Stimulated activated CD8-positive, alpha-beta memory T cell treated with anti-CD3 and anti-CD28 coated beads, Interleukin-15, amount 100 ng/mL, for 48 hours (primary cell): ENCODE data around the gene CCT7.

Source experiments
- DNase-seq, 2 donors: peaks; one replicate each; pipeline ENCODE4 v3.0.0-alpha.2; 2020; ENCODE audit warnings: low read depth in 2 of 2

CCT7 gene

DNA sequence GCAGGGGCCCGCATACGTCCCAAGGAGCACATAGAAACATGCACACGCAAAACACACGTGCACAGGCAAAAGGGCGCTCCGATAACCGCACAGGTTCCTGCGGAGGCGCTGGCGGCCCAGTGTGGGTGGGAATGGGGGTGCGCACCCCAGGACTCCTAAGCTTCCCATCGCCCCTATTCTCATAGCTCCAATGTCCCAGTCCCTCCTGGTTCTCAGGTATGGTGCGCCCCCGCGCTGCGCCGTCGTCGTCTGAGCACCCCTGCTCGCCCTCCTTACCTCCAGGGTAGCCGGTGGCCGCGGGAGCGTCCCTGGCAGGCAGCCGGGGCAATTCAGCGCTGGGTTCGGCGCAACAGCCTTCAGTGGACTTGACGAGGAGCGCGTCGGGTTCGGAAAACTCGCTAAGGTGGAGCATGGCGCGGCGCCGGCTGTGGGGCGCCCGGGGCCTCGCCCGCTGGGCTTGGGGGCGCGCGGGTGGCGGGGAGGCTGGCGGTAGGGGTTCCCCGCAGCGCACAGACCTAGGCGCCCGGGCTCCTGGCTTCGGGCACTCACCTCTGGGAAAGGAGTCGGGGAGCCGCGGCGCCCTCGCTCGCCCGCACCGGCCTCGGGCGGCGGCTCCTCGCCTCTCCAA is 58.9 kb downstream of the CCT7 start:
- no peak for DNase-seq

DNA sequence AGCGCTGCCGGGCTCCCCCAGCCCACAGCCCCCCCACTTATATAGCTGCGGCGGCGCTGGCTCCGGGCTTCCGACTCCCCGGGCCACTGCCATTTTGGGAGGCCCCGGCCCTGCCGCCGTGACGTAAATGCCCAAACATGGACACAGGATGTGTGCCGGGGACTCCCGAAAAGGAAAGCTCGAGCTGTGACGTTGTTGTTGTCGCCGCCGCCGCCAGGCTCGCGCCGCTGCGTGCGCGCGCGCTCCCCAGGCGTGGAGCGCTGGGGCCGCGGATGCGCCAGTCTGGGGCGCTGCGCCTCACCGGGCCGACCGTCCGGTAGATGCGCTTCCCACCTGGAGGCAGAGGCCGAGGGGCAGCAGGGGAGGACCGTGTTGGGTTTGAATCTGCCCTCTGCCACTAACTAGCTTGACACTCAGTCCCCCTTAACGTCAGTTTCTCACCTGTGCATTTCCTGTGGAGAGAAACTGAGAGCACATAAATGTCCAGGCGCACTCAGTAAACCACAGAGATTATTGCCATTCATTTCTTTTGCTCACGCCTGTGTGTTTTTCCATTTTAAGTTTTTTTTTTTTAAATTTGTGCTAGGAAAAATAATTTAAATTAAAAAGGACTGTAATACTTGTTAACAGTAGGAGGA is 59.5 kb downstream of the CCT7 start, which contains the start of gene EGR4:
TSS of gene EGR4 (minus strand) at position 15 of the 638 bp plus-strand sequence. CDS start 231 bp downstream, outside the sequence.
- peak; percentile 80 to 86 for DNase-seq

DNA sequence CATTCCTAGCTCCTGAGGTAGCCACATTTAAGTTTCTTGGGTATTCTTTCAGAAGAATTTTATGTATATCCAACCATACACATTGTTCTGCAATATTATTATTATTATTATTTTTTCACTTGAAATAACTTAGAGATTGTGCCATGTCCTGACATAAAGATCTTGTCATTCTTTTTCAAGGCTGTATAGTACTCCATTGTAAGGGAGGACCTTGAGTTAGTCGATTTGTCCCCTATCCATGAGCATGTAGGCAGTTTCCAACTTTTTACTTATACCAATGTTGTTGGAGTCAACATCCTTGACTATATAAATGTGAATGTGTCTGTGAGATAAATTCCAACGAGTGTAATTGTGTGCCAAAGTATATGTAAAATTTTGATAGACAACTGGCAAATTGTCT is 60.1 kb downstream of the CCT7 start:
- no peak for DNase-seq

DNA sequence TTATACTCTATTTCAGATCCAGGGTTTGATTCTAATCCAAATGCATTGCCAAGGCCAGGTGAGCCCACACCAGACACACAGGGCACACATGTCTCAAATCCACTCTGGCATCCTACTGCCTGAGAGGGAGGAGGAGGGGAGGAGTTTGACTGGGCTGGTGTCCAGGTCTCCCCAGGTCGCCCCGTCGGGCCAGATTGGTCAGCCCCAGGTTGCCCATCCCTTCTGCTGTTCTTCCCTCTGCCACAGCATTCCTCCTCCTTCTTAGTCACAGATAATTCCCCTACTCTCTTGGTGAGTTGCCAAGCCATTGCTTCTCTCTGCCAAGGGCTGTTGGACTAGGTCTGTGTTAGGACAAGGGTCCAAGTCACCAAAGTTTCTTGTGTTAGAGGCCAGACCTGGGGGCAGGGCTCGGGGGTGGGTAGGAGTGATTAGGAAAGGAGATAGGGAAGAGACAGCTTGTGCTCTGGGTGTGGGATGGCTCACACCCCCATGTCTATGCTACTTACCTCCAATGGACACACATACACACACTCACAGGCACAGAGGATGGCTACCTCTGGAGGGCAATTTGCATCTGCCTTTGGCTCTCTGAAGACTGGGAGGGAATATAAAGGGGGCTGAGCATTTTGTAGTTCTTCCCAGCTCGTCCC is 61.8 kb downstream of the CCT7 start:
- no peak for DNase-seq

DNA sequence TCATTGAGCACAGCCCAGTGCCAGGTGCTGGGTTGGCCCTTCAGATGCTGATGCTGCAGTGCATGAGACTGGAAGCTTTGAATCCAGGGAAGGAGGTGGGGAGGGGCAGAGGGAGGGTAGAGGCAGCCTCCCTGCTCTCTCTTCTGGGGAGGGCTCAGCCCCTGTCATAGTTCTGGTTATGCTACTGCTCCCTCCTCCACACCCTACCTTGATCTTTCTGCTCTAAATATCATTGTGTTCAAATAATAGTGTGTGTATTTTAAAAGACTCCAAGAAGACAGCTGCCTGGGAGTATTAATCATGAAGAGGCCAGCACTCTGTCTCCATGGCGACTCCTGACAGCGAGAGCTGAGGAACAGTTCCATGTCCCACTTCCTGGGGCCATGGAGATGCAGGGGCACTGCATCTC is 63.0 kb downstream of the CCT7 start:
- DNase-seq = no peak

DNA sequence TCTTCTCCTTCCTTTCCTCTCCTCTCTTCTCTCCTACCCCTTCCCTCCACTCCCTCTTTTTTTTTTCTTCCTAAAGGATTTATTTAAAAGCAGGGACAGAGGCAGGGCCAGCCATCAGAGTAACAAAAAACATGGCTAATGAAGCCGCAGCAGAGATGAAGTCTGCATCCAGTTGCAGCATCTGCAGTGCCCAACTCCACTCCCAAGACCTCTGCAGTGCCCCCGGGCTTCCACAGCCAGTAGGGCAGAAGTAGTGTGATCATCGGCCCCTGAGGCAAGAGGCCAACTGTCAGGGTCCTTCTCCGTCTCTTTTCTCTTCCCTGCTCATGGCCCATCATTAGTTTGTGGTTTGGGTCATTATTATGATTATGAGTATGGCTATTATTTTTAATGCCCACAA is 63.5 kb downstream of the CCT7 start:
- DNase-seq = no peak

DNA sequence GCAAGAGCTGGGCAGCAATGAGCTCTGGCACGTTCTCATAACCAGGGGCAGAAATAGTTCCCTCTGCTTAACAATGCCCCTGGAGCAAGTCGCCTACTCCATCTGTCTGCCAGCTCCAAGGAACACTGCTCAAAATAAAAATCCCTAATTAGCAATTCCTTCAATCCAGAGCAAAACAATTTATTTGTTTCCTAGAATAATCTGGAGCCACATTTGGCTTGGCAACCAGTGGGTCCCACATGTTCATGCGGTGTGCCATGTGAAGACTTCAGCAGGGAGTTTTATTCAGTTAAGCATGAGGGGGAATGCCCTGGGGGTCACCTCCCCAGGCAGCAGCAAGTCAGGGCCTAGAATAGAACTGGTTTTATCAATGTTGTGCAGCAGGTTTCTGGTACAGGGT is 66.8 kb downstream of the CCT7 start:
- DNase-seq = no peak

DNA sequence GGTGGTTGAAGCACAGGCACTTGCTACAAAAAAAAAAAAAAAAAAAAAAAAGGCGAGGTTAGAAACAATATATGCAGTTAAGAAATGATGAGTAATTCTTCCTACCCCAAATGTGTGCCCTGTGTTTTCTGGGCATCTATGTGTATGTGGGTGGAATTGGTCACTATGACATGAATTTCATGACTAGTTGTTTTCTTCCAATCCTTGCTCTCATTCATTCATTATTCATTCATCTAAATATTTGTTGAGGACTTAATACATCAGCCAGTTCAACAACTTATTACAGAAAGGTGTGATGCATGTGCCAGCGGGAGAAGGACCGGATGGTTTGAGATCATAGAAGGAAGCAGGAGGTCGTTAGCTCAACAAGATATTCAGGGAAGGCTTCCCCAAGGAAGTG is 67.5 kb downstream of the CCT7 start:
- DNase-seq = no peak
